Loucy (cell line): ENCODE measurements around the gene BMERB1.

Source experiments
- EZH2phosphoT487 ChIP-seq: fragments of 200-600 bp; IDR thresholded peaks from 2 replicates; pipeline ENCODE4 v1.6.1; 2018; ENCODE audit warnings: antibody characterized with exemption, mild to moderate bottlenecking, moderate library complexity, borderline replicate concordance
- TF ChIP-seq, protein P1 (sequence below): fragments of 200-600 bp; sonication (generic); conservative IDR thresholded peaks from 2 replicates; pipeline ENCODE4 v1.5.1; 2014; ENCODE audit warnings: mild to moderate bottlenecking, antibody characterized with exemption, low read length

DNA sequence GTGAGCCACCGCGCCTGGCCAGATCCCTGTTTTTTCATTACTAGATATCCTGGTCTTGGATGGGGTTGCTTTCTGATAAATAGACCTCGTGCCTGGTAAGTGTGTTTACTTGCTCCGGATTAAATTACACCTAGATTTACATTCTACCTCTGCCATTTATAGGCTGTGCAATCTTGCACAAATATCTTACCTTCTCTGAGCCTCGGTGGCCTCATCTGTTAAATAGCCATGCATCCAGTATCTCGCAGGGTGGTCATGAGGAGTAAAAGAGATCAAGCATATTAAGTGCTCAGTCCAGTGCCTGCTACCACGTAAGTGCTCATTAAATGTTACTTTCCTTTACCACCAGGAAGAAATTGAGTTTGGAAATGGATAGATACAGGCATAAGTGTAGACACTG lies 98.4 kb downstream of the BMERB1 start:
- TF ChIP-seq, protein P1, sequence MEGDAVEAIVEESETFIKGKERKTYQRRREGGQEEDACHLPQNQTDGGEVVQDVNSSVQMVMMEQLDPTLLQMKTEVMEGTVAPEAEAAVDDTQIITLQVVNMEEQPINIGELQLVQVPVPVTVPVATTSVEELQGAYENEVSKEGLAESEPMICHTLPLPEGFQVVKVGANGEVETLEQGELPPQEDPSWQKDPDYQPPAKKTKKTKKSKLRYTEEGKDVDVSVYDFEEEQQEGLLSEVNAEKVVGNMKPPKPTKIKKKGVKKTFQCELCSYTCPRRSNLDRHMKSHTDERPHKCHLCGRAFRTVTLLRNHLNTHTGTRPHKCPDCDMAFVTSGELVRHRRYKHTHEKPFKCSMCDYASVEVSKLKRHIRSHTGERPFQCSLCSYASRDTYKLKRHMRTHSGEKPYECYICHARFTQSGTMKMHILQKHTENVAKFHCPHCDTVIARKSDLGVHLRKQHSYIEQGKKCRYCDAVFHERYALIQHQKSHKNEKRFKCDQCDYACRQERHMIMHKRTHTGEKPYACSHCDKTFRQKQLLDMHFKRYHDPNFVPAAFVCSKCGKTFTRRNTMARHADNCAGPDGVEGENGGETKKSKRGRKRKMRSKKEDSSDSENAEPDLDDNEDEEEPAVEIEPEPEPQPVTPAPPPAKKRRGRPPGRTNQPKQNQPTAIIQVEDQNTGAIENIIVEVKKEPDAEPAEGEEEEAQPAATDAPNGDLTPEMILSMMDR, result no peak
- no peak for TF ChIP-seq EZH2phosphoT487
